Dendritic cell treated with granulocyte-macrophage colony-stimulating factor and Interleukin-4, amounts not matched to agents 40 ng/mL and 50 ng/mL, for 4 days (primary cell): ENCODE measurements around the gene RILPL2.
"Not testable (repeated sequence)": the region's sequence is repeated elsewhere in the genome, so short reads cannot be mapped to it uniquely, and the experiment has no call there.

ENCODE experiments used
- H3K27ac Mint-ChIP-seq: one replicate; pipeline ENCODE4 v1.8.0; 2022; ENCODE audit warnings: mild to moderate bottlenecking, mixed read lengths
- H3K27me3 Mint-ChIP-seq: one replicate; pipeline ENCODE4 v1.8.0; 2022; ENCODE audit warnings: mild to moderate bottlenecking, mixed read lengths
- H3K36me3 Mint-ChIP-seq: one replicate; pipeline ENCODE4 v1.8.0; 2022; ENCODE audit warnings: low read depth, mixed read lengths
- H3K4me1 Mint-ChIP-seq: one replicate; pipeline ENCODE4 v1.8.0; 2022; ENCODE audit warnings: low read depth, mixed read lengths
- H3K4me3 Mint-ChIP-seq: one replicate; pipeline ENCODE4 v1.8.0; 2022; ENCODE audit warnings: mild to moderate bottlenecking, moderate library complexity, mixed read lengths
- H3K9me3 Mint-ChIP-seq: one replicate; pipeline ENCODE4 v1.8.0; 2022; ENCODE audit warnings: mixed read lengths
- intact Hi-C: fragments of 100-400 bp; cut with micrococcal nuclease; formaldehyde crosslinking; loops from one replicate; pipeline ENCODE4 v1.15.0; 2022

Gene RILPL2

DNA sequence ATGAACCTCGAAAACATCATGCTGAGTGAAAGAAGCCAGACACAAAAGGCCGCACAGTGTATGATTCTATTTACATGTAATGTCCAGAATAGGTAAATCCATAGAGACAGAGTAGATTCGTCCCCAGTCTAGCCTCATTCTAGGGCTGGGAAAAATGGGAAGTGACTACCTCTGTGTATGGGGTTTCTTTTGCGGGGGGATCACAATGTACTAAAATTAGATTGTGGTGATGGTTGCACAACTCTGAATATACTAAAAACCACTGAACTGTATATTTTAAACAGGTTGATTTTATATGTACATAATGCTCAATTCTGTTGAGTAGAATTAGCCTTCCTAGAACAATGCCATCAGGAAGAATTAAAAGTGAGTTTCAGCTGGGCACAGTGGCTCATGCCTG, 6.3 kb upstream of the RILPL2 start:
- intact Hi-C loops, result no loop called here
- H3K4me1 Mint-ChIP-seq, result peaks cover 39% of the 10 kb centered on the region
- H3K27ac Mint-ChIP-seq, result no peak overlapping the region
- H3K27me3 Mint-ChIP-seq, result no peaks in the 10 kb centered on the region
- no peaks in the 10 kb centered on the region for H3K36me3 Mint-ChIP-seq
- no peaks in the 10 kb centered on the region for H3K9me3 Mint-ChIP-seq
- no peak overlapping the region for H3K4me3 Mint-ChIP-seq

DNA sequence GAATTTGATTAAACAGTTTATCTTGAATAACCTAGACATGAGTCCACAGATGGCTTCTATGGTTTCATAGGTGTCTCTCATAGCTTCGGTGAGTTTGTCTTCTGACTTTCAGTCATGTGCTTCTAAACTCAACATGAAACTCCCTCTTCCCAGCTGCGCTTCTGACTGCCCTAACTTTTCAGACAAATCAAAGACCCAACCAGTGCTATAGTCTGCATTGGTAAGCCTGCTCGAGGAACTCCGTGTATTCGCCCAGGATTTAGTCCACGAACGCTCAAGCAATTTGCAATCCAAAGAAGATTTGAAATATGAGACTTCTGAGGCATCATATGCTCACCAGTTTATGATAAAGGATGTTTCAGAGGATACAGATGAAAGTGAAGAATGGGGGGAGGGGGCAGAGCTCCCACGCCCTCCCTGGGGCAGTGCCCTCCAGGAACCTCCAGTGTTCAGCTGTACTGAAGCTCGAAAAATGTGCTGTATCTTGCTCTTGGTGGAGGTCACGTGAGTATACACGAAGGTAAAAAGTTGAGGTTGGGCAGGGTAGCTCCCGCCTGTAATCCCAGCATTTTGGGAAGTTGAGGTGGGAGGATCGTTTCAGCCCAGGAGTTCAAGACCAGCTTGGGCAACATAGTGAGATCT, 5.2 kb upstream of the RILPL2 start:
- intact Hi-C loops, result no loop called here
- no peaks in the 10 kb centered on the region for H3K36me3 Mint-ChIP-seq
- H3K4me3 Mint-ChIP-seq, result no peak overlapping the region
- H3K27me3 Mint-ChIP-seq, result no peaks in the 10 kb centered on the region
- H3K27ac Mint-ChIP-seq, result peak overlapping the region; percentile 33
- peaks cover 46% of the 10 kb centered on the region for H3K4me1 Mint-ChIP-seq
- no peaks in the 10 kb centered on the region for H3K9me3 Mint-ChIP-seq

- Mint-ChIP-seq H3K4me1 (peaks cover 56% of the 10 kb centered on the region), H3K36me3 (peaks cover 18% of the 10 kb centered on the region), H3K4me3 (peak overlapping the region; percentile 89), H3K9me3 (no peaks in the 10 kb centered on the region), H3K27ac (peak overlapping the region; percentile 92), H3K27me3 (no peaks in the 10 kb centered on the region)
- intact Hi-C loops, result loop anchor here (1.0 to 10.0 kb wide), 3 partner anchors 13 to 147 kb away; partner anchors contain the start of genes SBNO1 and TMED2
These were observed 858 bp downstream of the RILPL2 start for GRCh38 chr12:123435636-123436016.

DNA sequence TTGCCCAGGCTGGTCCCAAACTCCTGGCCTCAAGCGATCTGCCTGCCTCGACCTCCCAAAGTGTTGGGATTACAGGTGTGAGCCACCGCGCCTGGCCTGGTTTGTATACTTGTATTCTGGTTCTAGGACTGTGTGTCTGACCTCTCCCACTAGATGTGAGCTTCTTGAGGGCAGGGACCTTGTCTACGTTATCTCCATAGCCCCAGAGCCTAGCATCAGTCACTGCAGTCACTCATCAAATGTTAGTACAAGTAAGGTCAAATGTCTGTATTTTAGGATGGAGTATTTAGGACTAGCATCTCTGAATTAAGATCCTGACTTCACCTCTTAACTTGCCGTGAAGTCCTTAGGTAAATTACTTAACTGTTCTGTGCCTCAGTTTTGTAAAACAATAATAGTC, 2.9 kb downstream of the RILPL2 start:
- peaks cover 56% of the 10 kb centered on the region for H3K4me1 Mint-ChIP-seq
- intact Hi-C loops, result loop anchor here (10.0 kb wide), 1 partner anchor 69 kb away; the partner anchor contains the start of gene SBNO1
- no peaks in the 10 kb centered on the region for H3K9me3 Mint-ChIP-seq
- H3K27ac Mint-ChIP-seq, result peak overlapping the region; percentile 92
- peaks cover 36% of the 10 kb centered on the region for H3K36me3 Mint-ChIP-seq
- H3K4me3 Mint-ChIP-seq, result peak overlapping the region; percentile 72
- H3K27me3 Mint-ChIP-seq, result no peaks in the 10 kb centered on the region

DNA sequence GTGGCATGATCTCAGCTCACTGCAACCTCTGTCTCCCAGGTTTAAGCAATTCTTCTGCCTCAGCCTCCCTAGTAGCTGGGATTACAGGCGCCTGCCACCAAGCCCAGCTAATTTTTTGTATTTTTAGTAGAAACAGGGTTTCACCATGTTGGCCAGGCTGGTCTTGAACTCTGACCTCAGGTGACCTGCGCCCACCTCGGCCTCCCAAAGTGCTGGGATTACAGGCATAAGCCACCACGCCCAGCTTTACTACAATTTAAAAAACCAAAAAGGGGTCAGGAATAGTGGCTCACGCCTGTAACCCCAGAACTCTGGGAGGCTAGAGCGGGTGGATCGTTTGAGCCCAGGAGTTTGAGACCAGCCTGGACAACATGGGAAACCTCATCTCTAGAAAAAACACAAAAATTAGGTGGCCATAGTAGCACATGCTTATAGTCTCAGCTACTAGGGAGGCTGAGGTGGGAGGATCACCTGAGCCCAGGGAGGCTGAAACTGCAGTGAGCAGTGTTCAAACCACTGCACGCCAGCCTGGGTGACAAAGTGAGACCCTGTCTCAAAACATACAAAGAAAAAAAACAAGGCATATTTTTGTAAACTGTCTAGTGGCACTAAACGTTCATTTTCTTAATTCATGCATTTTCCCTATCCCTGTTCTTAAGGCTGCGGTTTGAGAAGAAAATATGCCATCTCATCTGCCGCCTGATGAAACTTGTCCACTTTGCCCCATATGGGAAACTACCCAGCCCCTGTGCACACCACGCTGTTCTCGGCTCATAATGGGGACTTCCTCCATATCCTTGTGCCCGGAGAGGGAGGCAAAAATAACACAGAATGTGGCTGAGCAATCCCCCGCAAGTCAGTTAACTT, 4.3 kb downstream of the RILPL2 start:
- not testable (repeated sequence) for H3K27me3 Mint-ChIP-seq, H3K9me3 Mint-ChIP-seq
- intact Hi-C loops, result loop anchor here (10.0 kb wide), 1 partner anchor 67 kb away; the partner anchor contains the start of gene SBNO1
- Mint-ChIP-seq H3K4me3 (peak overlapping the region; percentile 72), H3K27ac (peak overlapping the region; percentile 92), H3K36me3 (peaks cover 51% of the 10 kb centered on the region), H3K4me1 (peaks cover 54% of the 10 kb centered on the region)

DNA sequence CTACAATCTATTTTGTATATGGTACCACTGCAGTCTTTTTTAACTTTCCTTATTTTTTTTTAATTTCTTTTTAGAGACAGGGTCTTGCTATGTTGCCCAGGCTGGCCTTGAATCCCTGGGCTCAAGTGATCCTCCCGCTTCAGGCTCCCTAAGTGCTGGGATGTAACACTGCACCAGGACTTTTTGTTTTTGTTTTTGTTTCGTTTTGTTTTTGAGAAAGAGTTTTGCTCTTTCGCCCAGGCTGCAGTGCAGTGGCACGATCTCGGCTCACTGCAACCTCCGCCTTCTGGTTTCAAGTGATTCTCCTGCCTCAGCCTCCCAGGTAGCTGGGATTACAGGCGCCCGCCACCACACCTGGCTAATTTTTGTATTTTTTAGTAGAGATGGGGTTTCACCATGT, 7.4 kb downstream of the RILPL2 start:
- H3K4me1 Mint-ChIP-seq, result peaks cover 25% of the 10 kb centered on the region
- peak overlapping the region; percentile 46 for H3K27ac Mint-ChIP-seq
- not testable (repeated sequence) for H3K9me3 Mint-ChIP-seq, H3K27me3 Mint-ChIP-seq, H3K4me3 Mint-ChIP-seq
- H3K36me3 Mint-ChIP-seq, result peaks cover 66% of the 10 kb centered on the region
- intact Hi-C loops, result loop anchor here (5.0 kb wide), 1 partner anchor 33 kb away; no protein-coding TSS in a partner anchor

DNA sequence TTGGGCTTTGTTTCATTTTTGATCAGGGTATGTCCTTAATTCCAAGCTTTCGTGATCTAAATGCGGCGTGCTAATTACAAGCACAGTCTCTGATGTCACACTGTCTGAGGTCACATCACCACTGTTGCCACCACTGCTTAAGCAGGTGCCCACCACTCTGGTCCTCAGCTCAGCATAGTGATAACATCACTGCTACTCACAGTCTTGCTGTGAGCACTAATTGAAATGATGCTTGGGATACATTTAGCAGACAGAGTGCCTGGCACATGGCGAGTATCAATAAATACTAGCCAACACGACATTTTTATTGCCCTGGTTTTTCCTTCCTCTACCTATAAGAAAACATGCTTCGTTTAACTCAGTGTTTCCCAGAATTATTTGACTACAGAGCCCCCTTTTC, 7.9 kb downstream of the RILPL2 start:
- Mint-ChIP-seq H3K27me3 (no peaks in the 10 kb centered on the region), H3K9me3 (no peaks in the 10 kb centered on the region), H3K27ac (peak overlapping the region; percentile 46), H3K36me3 (peaks cover 71% of the 10 kb centered on the region), H3K4me3 (no peak overlapping the region), H3K4me1 (peaks cover 20% of the 10 kb centered on the region)
- intact Hi-C loops, result loop anchor here (5.0 kb wide), 1 partner anchor 34 kb away; no protein-coding TSS in a partner anchor

- Mint-ChIP-seq H3K27ac (no peak overlapping the region), H3K27me3 (no peaks in the 10 kb centered on the region), H3K36me3 (peaks cover 85% of the 10 kb centered on the region), H3K4me3 (no peak overlapping the region), H3K9me3 (no peaks in the 10 kb centered on the region), H3K4me1 (peaks cover 7% of the 10 kb centered on the region)
- intact Hi-C loops, result loop anchor here (5.0 kb wide), 1 partner anchor 35 kb away; no protein-coding TSS in a partner anchor
These were observed 9.3 kb downstream of the RILPL2 start for GRCh38 chr12:123427036-123427769.

DNA sequence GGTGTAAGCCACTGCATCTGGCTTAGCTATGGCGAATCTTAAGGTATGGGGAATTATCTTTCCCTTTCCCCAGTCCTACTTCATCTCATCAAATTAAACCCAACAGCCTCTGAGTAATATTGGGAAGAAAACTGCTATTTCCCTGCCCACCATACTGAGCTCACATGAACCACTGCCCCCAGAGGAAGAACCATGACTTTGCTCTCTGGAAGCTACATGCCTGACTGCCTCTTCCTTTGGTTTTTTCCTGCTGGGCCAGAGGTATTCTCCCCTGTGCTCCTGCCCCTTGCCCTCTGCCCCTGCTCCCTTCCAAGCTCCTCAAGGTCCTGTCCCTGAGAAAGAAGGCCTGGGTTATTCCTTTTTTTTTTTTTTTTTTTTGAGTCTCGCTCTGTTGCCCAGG, 15.2 kb downstream of the RILPL2 start:
- Mint-ChIP-seq H3K4me1 (no peaks in the 10 kb centered on the region), H3K36me3 (peaks cover 93% of the 10 kb centered on the region), H3K9me3 (no peaks in the 10 kb centered on the region), H3K27ac (peak overlapping the region; percentile 47), H3K27me3 (no peaks in the 10 kb centered on the region), H3K4me3 (no peak overlapping the region)
- intact Hi-C loops, result no loop called here

GRCh38 chr12:123410041-123410412, 26.5 kb downstream of the RILPL2 start:
- intact Hi-C loops, result no loop called here
- Mint-ChIP-seq H3K4me1 (no peaks in the 10 kb centered on the region), H3K9me3 (no peaks in the 10 kb centered on the region), H3K36me3 (peaks cover 75% of the 10 kb centered on the region), H3K27me3 (no peaks in the 10 kb centered on the region), H3K4me3 (no peak overlapping the region), H3K27ac (no peak overlapping the region)

DNA sequence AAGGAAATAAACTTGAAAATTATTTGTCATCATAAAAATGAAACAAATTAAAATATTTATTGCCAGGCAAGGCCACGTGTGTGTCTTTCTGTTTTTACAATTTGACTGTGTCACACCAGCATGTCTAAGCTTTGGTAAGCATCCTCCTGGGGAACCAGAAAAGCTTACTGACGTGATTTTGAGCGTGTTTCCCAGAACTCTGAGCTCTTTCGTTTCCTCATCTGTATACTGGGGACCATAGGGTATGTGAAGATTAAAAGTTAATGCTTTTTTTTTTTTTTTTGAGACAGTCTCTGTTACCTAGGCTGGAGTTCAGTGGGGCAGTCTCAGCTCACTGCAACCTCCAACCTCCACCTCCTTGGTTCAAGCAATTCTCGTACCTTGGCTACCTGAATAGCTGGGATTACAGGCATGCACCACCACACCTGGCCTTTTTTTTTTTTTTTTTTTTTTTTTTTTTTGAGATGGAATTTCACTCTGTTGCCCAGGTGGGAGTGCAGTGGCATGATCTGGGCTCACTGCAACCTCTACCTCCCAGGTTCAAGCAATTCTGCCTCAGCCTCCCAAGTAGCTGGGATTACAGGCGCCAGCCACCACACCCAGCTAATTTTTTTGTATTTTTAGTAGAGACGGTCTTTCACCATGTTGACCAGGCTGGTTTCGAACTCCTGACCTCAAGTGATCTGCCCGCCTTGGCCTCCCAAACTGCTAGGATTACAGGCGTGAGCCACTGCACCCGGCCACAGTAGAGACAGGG, 27.0 kb downstream of the RILPL2 start:
- H3K4me3 Mint-ChIP-seq, H3K27ac Mint-ChIP-seq, H3K27me3 Mint-ChIP-seq, intact Hi-C loops, H3K4me1 Mint-ChIP-seq, H3K9me3 Mint-ChIP-seq: not testable (repeated sequence)
- peaks cover 75% of the 10 kb centered on the region for H3K36me3 Mint-ChIP-seq

DNA sequence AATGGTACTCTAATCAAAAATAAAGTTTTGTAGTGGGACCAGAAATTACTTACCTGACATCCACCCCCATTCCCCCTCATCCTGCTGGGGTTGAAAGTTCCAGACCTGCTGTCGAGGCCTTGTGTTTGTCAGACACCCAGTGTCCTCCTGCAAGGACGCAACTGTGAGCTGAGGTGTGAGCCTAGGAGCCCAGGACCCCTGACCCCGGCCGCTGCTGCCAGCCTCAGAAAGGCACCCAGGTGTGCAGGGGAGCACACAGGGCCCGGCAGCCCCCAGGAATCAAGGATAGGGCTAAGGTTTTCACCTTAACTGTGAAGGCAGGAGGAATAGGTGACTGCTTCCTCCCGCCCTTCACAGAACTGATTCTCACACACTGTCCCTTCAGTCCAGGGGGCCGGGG, 27.9 kb downstream of the RILPL2 start:
- H3K27me3 Mint-ChIP-seq, intact Hi-C loops, H3K4me3 Mint-ChIP-seq, H3K4me1 Mint-ChIP-seq, H3K9me3 Mint-ChIP-seq, H3K27ac Mint-ChIP-seq: not testable (repeated sequence)
- H3K36me3 Mint-ChIP-seq, result peaks cover 75% of the 10 kb centered on the region

- H3K27me3 Mint-ChIP-seq, intact Hi-C loops, H3K4me1 Mint-ChIP-seq, H3K4me3 Mint-ChIP-seq, H3K9me3 Mint-ChIP-seq, H3K27ac Mint-ChIP-seq: not testable (repeated sequence)
- peaks cover 75% of the 10 kb centered on the region for H3K36me3 Mint-ChIP-seq
These were observed 28.6 kb downstream of the RILPL2 start for GRCh38 chr12:123407934-123408333.
